Measurements from ENCODE around the gene MRPL28. TPM values are rescaled to one million over a fixed set of nuclear protein-coding genes. Genes with fewer than 3 reads are reported as not detected.
"Not testable (repeated sequence)": the region's sequence is repeated elsewhere in the genome, so short reads cannot be mapped to it uniquely, and the experiment has no call there.

MRPL28 gene
- total RNA-seq, 1 donor from 2014 or later, result 131 TPM

GRCh38 chr16:341095-341973 is 29.0 kb downstream of the MRPL28 start:
- DNase-seq (ENCODE audit: low read depth, low spot score), result not testable (repeated sequence)

GRCh38 chr16:340370-341091 is 29.8 kb downstream of the MRPL28 start:
- no peak for DNase-seq (ENCODE audit: low read depth, low spot score)

- no peak for DNase-seq (ENCODE audit: low read depth, low spot score)
These were observed 30.7 kb downstream of the MRPL28 start for GRCh38 chr16:339680-340079.

- DNase-seq (ENCODE audit: low read depth, low spot score), result no peak
These were observed 32.3 kb downstream of the MRPL28 start for GRCh38 chr16:337975-338575.

- DNase-seq (ENCODE audit: low read depth, low spot score), result no peak
These were observed 32.9 kb downstream of the MRPL28 start for GRCh38 chr16:337437-337836.

GRCh38 chr16:336269-336668 is 34.1 kb downstream of the MRPL28 start:
- no peak for DNase-seq (ENCODE audit: low read depth, low spot score)

GRCh38 chr16:334861-335632 is 35.3 kb downstream of the MRPL28 start:
- DNase-seq (ENCODE audit: low read depth, low spot score), result not testable (repeated sequence)

- not testable (repeated sequence) for DNase-seq (ENCODE audit: low read depth, low spot score)
These were observed 36.0 kb downstream of the MRPL28 start for GRCh38 chr16:334164-334832.

GRCh38 chr16:333406-334094 is 36.8 kb downstream of the MRPL28 start:
- DNase-seq (ENCODE audit: low read depth, low spot score), result no peak

- DNase-seq (ENCODE audit: low read depth, low spot score), result not testable (repeated sequence)
These were observed 39.0 kb downstream of the MRPL28 start for GRCh38 chr16:331181-331814.

GRCh38 chr16:330741-331140 is 39.6 kb downstream of the MRPL28 start:
- no peak for DNase-seq (ENCODE audit: low read depth, low spot score)

- no peak for DNase-seq (ENCODE audit: low read depth, low spot score)
These were observed 44.8 kb downstream of the MRPL28 start for GRCh38 chr16:325375-326145.

- DNase-seq (ENCODE audit: low read depth, low spot score), result no peak
These were observed 45.6 kb downstream of the MRPL28 start for GRCh38 chr16:324451-325334.

- no peak for DNase-seq (ENCODE audit: low read depth, low spot score)
These were observed 46.2 kb downstream of the MRPL28 start for GRCh38 chr16:324201-324450.

- no peak for DNase-seq (ENCODE audit: low read depth, low spot score)
These were observed 47.7 kb downstream of the MRPL28 start for GRCh38 chr16:322476-323143.

GRCh38 chr16:321532-321931 is 48.8 kb downstream of the MRPL28 start:
- DNase-seq (ENCODE audit: low read depth, low spot score), result no peak

- no peak for DNase-seq (ENCODE audit: low read depth, low spot score)
These were observed 50.1 kb downstream of the MRPL28 start for GRCh38 chr16:320206-320605.

GRCh38 chr16:318628-319027 is 51.7 kb downstream of the MRPL28 start:
- no peak for DNase-seq (ENCODE audit: low read depth, low spot score)

All from pulmonary artery endothelial cell (primary cell).